Thoracic aorta (tissue), 2 donors: ENCODE results near the gene PIK3R3. TPM values are rescaled to one million over a fixed set of nuclear protein-coding genes. Genes with fewer than 3 reads are reported as not detected.

Experiments
- ATAC-seq: fragments of 150-250 bp; one replicate; pipeline ENCODE4 v1.8.0; 2017; ENCODE audit warnings: low read depth; ENCODE audit not compliant: insufficient number of reproducible peaks, low FRiP score
- DNase-seq: peaks from one replicate; pipeline ENCODE4 v3.0.0-alpha.2; 2020; ENCODE audit warnings: low spot score
- H3K27ac ChIP-seq, 2 donors: fragments of 200-600 bp; sonication (generic); 1 replicate in 1 of 2; 2 replicates in 1 of 2; pipeline ENCODE4 v1.5.1; 2016; ENCODE audit warnings: mild to moderate bottlenecking in 2 of 2, moderate library complexity in 2 of 2
- H3K27me3 ChIP-seq: fragments of 200-600 bp; sonication (generic); replicated peaks from 2 replicates; pipeline ENCODE4 v1.6.0; 2016; ENCODE audit warnings: mild to moderate bottlenecking; ENCODE audit not compliant: insufficient read depth
- H3K36me3 ChIP-seq: fragments of 200-600 bp; sonication (generic); one replicate; pipeline ENCODE4 v1.5.1; 2016
- H3K4me1 ChIP-seq, 2 donors: fragments of 200-600 bp; sonication (generic); 1 replicate in 1 of 2; 2 replicates in 1 of 2; pipeline versions ENCODE4 v1.5.1 to v1.6.0; 2016; ENCODE audit warnings: low read depth in 2 of 2, mild to moderate bottlenecking in 1 of 2; ENCODE audit not compliant: control insufficient read depth in 1 of 2
- H3K4me3 ChIP-seq: fragments of 200-600 bp; sonication (generic); 2 replicates; pipeline ENCODE4 v1.5.1; 2016; ENCODE audit warnings: mild to moderate bottlenecking
- H3K9me3 ChIP-seq: fragments of 200-600 bp; sonication (generic); 2 replicates; pipeline ENCODE4 v1.5.1; 2016
- total RNA-seq, 2 donors: library from RNA; depleted of rRNA; stranded (reverse); fragments of >200 nt; gene quantifications; one replicate each; pipeline versions ENCODE4 v1.1.0 to v1.2.3, GENCODE V29; 2016
- TF ChIP-seq, protein P1 (sequence below): fragments of 200-600 bp; sonication (generic); IDR thresholded peaks from one replicate; pipeline ENCODE4 v1.5.1; 2019; ENCODE audit warnings: antibody characterized with exemption

The PIK3R3 gene
- total RNA-seq, 2 donors from 2014 or later = 9.5 to 30.1 TPM

- no peaks in the 10 kb centered on the region for H3K36me3 ChIP-seq
- H3K27ac ChIP-seq = no peak overlapping the region
- H3K4me1 ChIP-seq = no peaks in the 10 kb centered on the region
- no peak overlapping the region for H3K4me3 ChIP-seq
- H3K27me3 ChIP-seq = no peaks in the 10 kb centered on the region
- H3K9me3 ChIP-seq = no peaks in the 10 kb centered on the region
- TF ChIP-seq, protein P1, sequence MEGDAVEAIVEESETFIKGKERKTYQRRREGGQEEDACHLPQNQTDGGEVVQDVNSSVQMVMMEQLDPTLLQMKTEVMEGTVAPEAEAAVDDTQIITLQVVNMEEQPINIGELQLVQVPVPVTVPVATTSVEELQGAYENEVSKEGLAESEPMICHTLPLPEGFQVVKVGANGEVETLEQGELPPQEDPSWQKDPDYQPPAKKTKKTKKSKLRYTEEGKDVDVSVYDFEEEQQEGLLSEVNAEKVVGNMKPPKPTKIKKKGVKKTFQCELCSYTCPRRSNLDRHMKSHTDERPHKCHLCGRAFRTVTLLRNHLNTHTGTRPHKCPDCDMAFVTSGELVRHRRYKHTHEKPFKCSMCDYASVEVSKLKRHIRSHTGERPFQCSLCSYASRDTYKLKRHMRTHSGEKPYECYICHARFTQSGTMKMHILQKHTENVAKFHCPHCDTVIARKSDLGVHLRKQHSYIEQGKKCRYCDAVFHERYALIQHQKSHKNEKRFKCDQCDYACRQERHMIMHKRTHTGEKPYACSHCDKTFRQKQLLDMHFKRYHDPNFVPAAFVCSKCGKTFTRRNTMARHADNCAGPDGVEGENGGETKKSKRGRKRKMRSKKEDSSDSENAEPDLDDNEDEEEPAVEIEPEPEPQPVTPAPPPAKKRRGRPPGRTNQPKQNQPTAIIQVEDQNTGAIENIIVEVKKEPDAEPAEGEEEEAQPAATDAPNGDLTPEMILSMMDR = no peak
- ATAC-seq (no peak), DNase-seq (no peak)
Measured at GRCh38 chr1:46084553-46085451, 47.6 kb downstream of the PIK3R3 start.

- no peaks in the 10 kb centered on the region for H3K9me3 ChIP-seq
- no peaks in the 10 kb centered on the region for H3K27me3 ChIP-seq
- no peak for DNase-seq
- ATAC-seq = no peak
- H3K27ac ChIP-seq = no peak overlapping the region
- H3K4me1 ChIP-seq = no peaks in the 10 kb centered on the region
- TF ChIP-seq, protein P1 = no peak
- no peaks in the 10 kb centered on the region for H3K36me3 ChIP-seq
- H3K4me3 ChIP-seq = no peak overlapping the region
Measured at GRCh38 chr1:46083579-46083978, 48.9 kb downstream of the PIK3R3 start.

DNA sequence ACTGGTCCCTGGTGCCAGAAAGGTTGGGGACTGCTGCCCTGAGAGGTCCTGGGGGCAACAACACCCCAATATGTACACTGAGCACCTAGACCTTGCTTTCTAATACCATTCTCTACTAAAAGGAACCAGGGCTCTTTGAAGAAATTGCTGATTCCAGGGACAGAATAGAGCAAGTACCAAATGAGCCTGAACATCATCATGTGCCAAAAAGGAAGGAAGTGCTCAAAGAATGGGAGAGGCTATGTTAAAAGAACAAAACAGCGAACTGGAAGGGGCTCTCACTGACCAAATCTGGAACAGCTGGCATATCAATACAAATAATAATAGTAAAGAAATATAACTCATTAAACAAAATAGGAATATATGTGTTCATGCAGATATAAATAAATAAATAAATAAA, 50.8 kb downstream of the PIK3R3 start:
- H3K36me3 ChIP-seq = no peaks in the 10 kb centered on the region
- no peaks in the 10 kb centered on the region for H3K27me3 ChIP-seq
- no peaks in the 10 kb centered on the region for H3K9me3 ChIP-seq
- ATAC-seq (no peak), DNase-seq (no peak)
- no peak overlapping the region for H3K27ac ChIP-seq
- H3K4me3 ChIP-seq = no peak overlapping the region
- H3K4me1 ChIP-seq = no peaks in the 10 kb centered on the region
- TF ChIP-seq, protein P1 = no peak

GRCh38 chr1:46081206-46081605, 51.2 kb downstream of the PIK3R3 start:
- DNase-seq (no peak), ATAC-seq (no peak)
- Histone ChIP-seq H3K36me3 (no peaks in the 10 kb centered on the region), H3K4me3 (no peak overlapping the region), H3K9me3 (no peaks in the 10 kb centered on the region), H3K27ac (no peak overlapping the region), H3K27me3 (no peaks in the 10 kb centered on the region), H3K4me1 (no peaks in the 10 kb centered on the region)
- TF ChIP-seq, protein P1 = no peak

DNA sequence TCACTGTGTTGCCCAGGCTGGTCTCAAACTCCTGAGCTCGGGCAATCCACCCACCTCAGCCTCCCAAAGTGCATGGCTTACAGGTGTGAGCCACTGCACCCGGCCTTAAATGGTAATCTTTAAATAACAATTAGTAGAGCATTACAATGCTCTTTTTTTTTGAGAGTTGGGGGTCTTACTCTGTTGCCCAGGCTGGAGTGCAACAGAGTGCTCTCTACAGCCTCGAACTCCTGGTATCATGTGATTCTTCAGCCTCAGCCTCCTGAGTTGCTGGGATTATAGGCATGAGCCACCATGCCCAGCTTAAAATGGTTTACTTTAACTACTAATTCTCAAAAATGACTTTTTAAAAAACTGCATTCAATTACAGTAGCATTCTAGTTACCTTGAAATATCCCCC, 52.2 kb downstream of the PIK3R3 start:
- DNase-seq (no peak), ATAC-seq (no peak)
- no peaks in the 10 kb centered on the region for H3K27me3 ChIP-seq
- H3K27ac ChIP-seq = no peak overlapping the region
- no peaks in the 10 kb centered on the region for H3K36me3 ChIP-seq
- H3K4me3 ChIP-seq = no peak overlapping the region
- H3K9me3 ChIP-seq = no peaks in the 10 kb centered on the region
- TF ChIP-seq, protein P1 = no peak
- H3K4me1 ChIP-seq = no peaks in the 10 kb centered on the region
